ENCODE measurements around the gene NCS1.

NCS1 gene

GRCh38 chr9:130139251-130139650 lies 33.0 kb upstream of the NCS1 start:
- no peak for TF ChIP-seq CTCF (IDR thresholded peaks at IDR 0.05; ENCODE audit: low read depth, low read length, missing control alignments)
- DNase-seq (ENCODE audit: extremely low read depth, low read depth) = no peak
- H3K4me3 ChIP-seq (replicated peaks; ENCODE audit: low read depth, low read length) = no peak overlapping the region

- no peak for DNase-seq (ENCODE audit: extremely low read depth, low read depth)
- no peak overlapping the region for H3K4me3 ChIP-seq (replicated peaks; ENCODE audit: low read depth, low read length)
- TF ChIP-seq CTCF (IDR thresholded peaks at IDR 0.05; ENCODE audit: low read depth, low read length, missing control alignments) = no peak
Measured at GRCh38 chr9:130140706-130141105, 31.5 kb upstream of the NCS1 start.

GRCh38 chr9:130142056-130142455 lies 30.1 kb upstream of the NCS1 start:
- TF ChIP-seq CTCF (IDR thresholded peaks at IDR 0.05; ENCODE audit: low read depth, low read length, missing control alignments) = no peak
- no peak for DNase-seq (ENCODE audit: extremely low read depth, low read depth)
- H3K4me3 ChIP-seq (replicated peaks; ENCODE audit: low read depth, low read length) = no peak overlapping the region

GRCh38 chr9:130142641-130143040 lies 29.6 kb upstream of the NCS1 start:
- no peak for DNase-seq (ENCODE audit: extremely low read depth, low read depth)

DNA sequence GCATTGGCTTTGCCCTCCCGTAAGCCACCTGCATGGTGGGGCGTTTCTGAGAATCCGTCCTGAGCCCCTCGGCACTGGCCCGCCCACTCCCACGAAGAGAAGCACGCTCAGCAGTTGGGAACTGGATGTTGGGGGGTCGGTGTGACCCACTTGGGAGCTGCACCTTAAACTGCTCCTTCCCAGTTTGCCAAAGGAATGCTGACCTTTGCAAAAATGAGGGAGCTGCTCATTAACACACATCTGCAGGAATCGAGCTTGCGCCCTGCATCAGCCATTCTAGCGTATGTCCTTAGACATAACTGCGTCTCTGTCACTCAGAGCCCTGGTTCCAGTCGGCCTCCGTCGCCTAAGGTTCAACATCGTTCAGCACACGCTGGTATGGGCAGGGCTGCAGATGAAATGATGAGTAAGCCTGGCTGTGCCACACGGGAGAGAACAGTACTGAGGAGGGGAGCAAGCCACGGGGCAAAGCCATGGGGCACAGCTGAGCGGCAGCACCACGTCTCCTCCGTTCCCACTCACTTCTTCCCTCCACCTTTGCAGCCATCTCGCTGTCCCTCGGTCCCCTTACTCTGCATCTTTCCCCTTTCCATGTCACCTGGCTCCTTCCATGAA lies 28.8 kb upstream of the NCS1 start:
- H3K4me3 ChIP-seq (replicated peaks; ENCODE audit: low read depth, low read length) = no peak overlapping the region
- no peak for DNase-seq (ENCODE audit: extremely low read depth, low read depth)
- no peak for TF ChIP-seq CTCF (IDR thresholded peaks at IDR 0.05; ENCODE audit: low read depth, low read length, missing control alignments)

More at GRCh38 chr9:130142641-130143040, 29.6 kb upstream of the NCS1 start:
- TF ChIP-seq CTCF (IDR thresholded peaks at IDR 0.05; ENCODE audit: low read depth, low read length, missing control alignments) = no peak
- no peak overlapping the region for H3K4me3 ChIP-seq (replicated peaks; ENCODE audit: low read depth, low read length)

DNA sequence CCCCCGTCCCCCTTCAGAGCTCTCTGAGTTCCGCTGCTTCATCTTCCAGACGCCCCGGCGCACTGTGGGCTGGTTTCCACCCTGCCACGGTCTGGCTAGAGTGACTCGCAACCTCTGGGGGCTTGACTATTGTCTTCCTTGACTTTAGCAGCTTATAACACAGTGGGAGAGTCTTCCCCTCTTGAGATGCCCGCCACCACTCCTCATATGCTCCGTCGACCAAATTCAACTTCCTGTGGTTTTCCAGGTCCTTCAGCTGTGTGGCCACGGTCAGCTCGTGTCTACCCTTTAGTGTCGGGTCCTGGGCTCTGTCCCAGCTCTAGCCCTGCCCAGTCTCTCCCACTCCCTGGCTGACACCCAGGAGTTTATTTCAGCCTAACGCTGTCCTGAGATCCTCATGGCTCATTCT lies 28.2 kb upstream of the NCS1 start:
- no peak for TF ChIP-seq CTCF (IDR thresholded peaks at IDR 0.05; ENCODE audit: low read depth, low read length, missing control alignments)
- DNase-seq (ENCODE audit: extremely low read depth, low read depth) = no peak

GRCh38 chr9:130144703-130145102 lies 27.5 kb upstream of the NCS1 start:
- DNase-seq (ENCODE audit: extremely low read depth, low read depth) = no peak
- no peak for TF ChIP-seq CTCF (IDR thresholded peaks at IDR 0.05; ENCODE audit: low read depth, low read length, missing control alignments)
- H3K4me3 ChIP-seq (replicated peaks; ENCODE audit: low read depth, low read length) = no peak overlapping the region

More for the DNA sequence above, 28.2 kb upstream of the NCS1 start:
- no peak overlapping the region for H3K4me3 ChIP-seq (replicated peaks; ENCODE audit: low read depth, low read length)

All from HFF-Myc (cell line).